HG03520 (cell line): ENCODE data around the gene ERN1.
"Not testable (repeated sequence)": the region's sequence is repeated elsewhere in the genome, so short reads cannot be mapped to it uniquely, and the experiment has no call there.

Source experiments
- ATAC-seq: cut with Tn5 transposase; IDR thresholded peaks from one replicate; pipeline ENCODE4 v1.9.1; 2021; ENCODE audit warnings: mild to moderate bottlenecking, moderate library complexity; ENCODE audit not compliant: unreplicated experiment

ERN1 gene

GRCh38 chr17:64008346-64008745 lies 121.6 kb downstream of the ERN1 start:
- ATAC-seq, result no peak

DNA sequence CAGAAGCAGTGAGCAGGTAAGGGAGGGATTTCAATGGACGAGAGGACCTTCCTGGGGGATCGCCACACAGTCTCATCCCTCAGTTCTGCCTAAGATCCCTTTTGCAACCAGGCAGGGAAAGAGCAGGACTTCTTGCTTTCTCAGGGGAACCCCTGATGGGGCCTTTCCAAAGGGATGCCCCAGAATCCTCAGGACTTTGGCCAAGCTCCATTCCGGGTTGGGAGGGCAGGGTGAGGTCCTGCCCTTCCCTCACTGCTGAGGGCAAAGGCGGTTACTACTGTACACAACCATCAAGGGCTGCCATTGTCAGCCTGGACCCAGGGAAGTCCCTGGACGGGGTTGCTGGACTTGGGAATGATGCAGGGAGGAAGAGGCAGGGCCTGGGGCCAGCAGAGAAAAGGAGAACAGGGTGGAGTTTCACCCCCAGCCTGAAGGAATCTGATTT lies 122.1 kb downstream of the ERN1 start:
- no peak for ATAC-seq

DNA sequence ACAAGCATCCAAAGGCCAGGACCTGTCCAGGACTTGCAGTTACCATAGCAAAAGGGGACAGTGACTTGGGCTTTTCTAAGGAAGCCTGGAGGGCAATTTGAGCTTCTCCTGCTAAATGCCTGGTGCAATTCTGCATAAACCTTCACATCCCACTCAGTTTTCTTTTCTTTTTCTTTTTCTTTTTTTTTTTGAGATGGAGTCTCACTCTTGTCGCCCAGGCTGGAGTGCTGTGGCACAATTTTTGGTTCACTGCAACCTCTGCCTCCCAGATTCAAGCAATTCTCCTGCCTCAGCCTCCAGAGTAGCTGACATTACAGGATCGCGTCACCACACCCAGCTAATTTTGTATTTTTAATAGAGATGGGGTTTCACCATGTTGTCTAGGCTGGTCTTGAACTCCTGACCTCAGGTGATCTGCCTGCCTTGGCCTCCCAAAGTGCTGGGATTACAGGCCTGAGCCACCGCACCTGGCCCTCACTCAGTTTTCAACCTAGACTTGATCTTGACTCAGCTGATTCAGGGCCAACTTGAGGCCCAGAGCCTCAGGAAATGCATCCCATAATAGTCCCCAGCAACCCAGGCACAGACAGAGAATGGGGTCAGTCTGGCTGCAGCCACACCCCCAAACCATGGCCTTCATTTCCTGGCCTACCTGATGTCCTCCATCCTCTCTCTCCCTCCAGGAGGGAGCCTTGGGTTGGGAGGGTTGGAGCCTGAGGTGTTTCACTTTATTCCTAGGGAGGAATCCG lies 122.7 kb downstream of the ERN1 start:
- ATAC-seq, result not testable (repeated sequence)

- no peak for ATAC-seq
Measured at GRCh38 chr17:64006361-64007088, 123.4 kb downstream of the ERN1 start.

- no peak for ATAC-seq
Measured at GRCh38 chr17:64005734-64006167, 124.2 kb downstream of the ERN1 start.

GRCh38 chr17:64004903-64005733 lies 124.8 kb downstream of the ERN1 start:
- ATAC-seq, result no peak

- no peak for ATAC-seq
Measured at GRCh38 chr17:64004218-64004770, 125.7 kb downstream of the ERN1 start.

- ATAC-seq, result no peak
Measured at GRCh38 chr17:64003526-64004121, 126.3 kb downstream of the ERN1 start.

- ATAC-seq, result no peak
Measured at GRCh38 chr17:64002658-64003525, 127.1 kb downstream of the ERN1 start.

DNA sequence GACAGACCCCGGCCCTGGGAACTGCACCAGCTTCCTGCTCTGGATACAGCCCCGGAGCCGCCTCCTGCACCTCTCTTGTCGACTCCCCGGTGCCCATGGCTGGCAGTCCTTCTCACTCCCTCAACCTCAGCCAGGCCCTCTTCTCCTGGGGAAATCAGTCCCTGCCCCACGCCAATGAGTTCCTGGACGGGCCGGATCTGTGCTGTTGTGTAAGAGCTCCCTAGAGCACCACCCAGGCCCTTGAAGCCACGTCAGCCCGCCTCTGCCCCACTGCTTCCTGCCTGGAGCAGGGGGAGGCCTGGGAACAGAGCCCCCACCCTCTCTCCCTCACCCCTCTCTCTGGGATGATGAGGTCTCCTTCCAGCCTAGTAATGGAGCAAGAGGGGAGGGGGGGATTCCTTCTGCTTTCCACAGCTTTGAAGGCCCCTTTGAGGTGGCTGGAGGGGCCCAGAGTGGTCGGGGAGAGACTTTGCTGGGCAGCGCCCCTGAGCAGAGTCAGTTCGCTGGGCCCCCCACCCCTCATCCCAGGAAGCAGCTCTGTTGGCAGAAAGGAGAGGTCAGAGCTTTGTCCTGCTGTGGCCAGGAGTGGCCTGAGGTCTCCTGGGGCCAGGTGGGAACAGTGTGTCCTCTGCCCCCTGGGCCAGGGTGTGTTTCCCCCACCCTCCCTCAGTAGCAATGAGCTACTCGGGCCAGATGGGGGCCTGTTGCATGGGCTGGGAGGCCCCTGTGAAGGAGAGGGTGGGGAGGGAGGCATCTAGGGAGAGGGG lies 128.0 kb downstream of the ERN1 start:
- ATAC-seq, result no peak

GRCh38 chr17:64001091-64001579 lies 128.8 kb downstream of the ERN1 start:
- ATAC-seq, result no peak

GRCh38 chr17:63999680-64000531 lies 130.0 kb downstream of the ERN1 start:
- no peak for ATAC-seq

DNA sequence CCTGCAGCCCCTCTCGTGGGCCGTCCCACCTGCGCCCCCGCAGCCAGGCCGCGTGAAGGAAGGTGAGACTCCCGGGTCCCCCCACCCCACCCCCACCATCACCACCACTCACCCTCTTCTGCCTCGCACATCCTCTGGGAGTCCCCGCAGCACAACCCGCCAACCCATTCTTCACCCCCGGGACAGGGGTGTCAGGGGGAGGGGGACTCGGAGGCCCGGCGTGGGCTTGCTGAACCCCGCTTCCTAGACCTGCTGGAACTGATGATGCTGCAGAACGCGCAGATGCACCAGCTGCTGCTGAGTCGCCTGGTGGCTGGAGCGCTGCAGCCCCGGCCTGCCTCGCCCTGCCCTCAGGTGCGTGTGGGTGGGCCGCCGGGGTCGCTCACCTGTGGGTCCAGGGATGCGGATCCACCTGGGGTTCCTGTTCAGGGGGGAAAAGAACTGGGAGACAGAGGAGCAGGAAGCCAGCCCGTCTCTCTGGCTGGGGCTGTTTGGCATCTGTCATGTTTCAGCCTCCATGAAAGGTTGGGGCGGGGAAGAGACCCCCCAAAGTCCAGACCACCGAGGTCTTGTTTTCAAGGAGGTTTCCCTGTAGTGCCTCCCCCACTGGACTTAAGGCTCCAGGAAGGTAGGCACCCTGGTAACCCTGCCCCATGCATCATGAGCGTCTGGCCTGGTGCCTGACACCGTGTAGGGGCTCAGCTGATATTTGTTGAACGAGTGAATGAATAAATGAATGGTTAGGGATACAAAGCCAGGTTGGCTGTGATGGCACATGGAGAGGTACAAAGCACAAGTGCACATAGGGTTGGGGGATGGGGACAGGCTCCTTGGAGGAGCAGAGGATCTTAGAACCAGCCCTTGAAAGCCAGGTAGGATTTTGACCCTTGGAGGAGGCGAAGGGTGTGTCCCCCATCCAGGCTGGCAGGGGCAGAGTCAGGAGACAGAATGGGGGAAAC lies 130.9 kb downstream of the ERN1 start:
- no peak for ATAC-seq

- no peak for ATAC-seq
Measured at GRCh38 chr17:63998050-63998720, 131.8 kb downstream of the ERN1 start, which contains the start of gene PRR29. PRR29 (plus strand) TSS chr17:63998351; CDS start chr17:63998365, 14 bp downstream.

DNA sequence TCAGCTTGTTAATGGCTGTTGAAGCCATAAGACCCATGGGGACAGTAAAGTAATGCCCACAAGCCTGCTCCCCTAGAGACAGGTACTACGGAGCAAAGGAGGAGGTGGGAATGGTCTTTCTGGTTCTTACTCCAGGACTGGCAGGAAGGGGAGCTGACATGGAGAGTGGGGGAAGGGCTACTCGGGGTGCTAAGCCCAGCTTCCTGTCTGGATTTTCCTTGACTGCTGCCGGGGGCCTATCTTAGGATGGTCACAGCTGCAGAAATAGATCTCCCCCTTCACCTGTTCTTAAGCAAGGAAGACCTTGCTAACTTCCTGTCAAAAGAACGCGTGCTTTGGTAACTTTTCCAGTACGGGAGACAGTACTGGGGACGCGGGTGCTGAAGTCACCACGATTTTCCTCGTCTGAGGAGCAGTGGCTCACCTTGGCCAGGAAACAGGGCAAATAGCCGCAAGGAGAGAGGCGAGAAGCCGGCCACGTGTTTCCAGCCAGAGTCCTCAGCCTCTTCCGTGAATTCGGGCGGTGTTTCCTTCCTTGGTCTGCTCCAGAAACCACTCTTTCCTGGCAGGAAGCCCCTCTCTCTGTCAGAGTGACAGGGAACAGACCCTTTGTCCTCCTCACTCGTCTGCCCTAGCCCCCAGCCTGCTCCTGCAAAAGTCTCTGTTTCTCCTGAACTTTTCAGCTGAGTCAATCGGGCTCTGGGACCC lies 132.4 kb downstream of the ERN1 start:
- ATAC-seq, result no peak
